MCF 10A (cell line): ENCODE measurements around the gene ANXA6. TPM values are rescaled to one million over a fixed set of nuclear protein-coding genes. Genes with fewer than 3 reads are reported as not detected.

Experiments used
- BruUV-seq: library from RNA; stranded (reverse); fragments of 400-500 nt; replicated peaks from 2 replicates; lab custom pipeline; 2021; lab: Mats Ljungman, UMichigan
- CTCF ChIA-PET: fragments of 300-600 bp; sonication (Branson Sonifier 250); formaldehyde crosslinking; extraction: SDS; loops from one replicate; lab custom pipeline; 2021; ENCODE audit warnings: antibody characterized with exemption, inconsistent platforms; lab: Yijun Ruan, JAX
- POLR2A ChIA-PET: fragments of 300-600, 350-650 bp; sonication (Branson Sonifier 250); formaldehyde crosslinking; extraction: SDS; loops from one replicate; lab custom pipeline; 2020; ENCODE audit warnings: antibody characterized with exemption, inconsistent platforms; lab: Yijun Ruan, JAX
- DNase-seq: peaks from one replicate; pipeline ENCODE4 v3.0.0-alpha.2; 2018; ENCODE audit not compliant: unreplicated experiment
- H3K27ac Mint-ChIP-seq: one replicate; pipeline ENCODE4 v1.8.0; 2022; ENCODE audit warnings: mild to moderate bottlenecking, low read depth, mixed read lengths; ENCODE audit not compliant: unreplicated experiment
- H3K27me3 Mint-ChIP-seq: one replicate; pipeline ENCODE4 v1.8.0; 2022; ENCODE audit warnings: mixed read lengths; ENCODE audit not compliant: insufficient read depth, unreplicated experiment
- H3K36me3 Mint-ChIP-seq: one replicate; pipeline ENCODE4 v1.8.0; 2022; ENCODE audit warnings: mild to moderate bottlenecking, moderate library complexity, mixed read lengths; ENCODE audit not compliant: insufficient read depth, unreplicated experiment
- H3K4me1 Mint-ChIP-seq: one replicate; pipeline ENCODE4 v1.8.0; 2022; ENCODE audit warnings: mixed read lengths; ENCODE audit not compliant: insufficient read depth, unreplicated experiment
- H3K4me3 Mint-ChIP-seq: one replicate; pipeline ENCODE4 v1.8.0; 2022; ENCODE audit warnings: mild to moderate bottlenecking, moderate library complexity, mixed read lengths; ENCODE audit not compliant: unreplicated experiment
- H3K9me3 Mint-ChIP-seq: one replicate; pipeline ENCODE4 v1.8.0; 2022; ENCODE audit warnings: mixed read lengths; ENCODE audit not compliant: unreplicated experiment
- CTCF ChIP-seq: fragments of 200-600 bp; IDR thresholded peaks from one replicate; pipeline ENCODE4 v1.8.0; 2022; ENCODE audit warnings: antibody characterized with exemption, mild to moderate bottlenecking; ENCODE audit not compliant: unreplicated experiment
- intact Hi-C: fragments of 100-400 bp; cut with micrococcal nuclease; formaldehyde crosslinking; loops from 2 replicates; pipeline ENCODE4 v1.14.1; 2022
- total RNA-seq: library from RNA; stranded (reverse); gene quantifications from 2 replicates; pipeline ENCODE4 v1.2.3, GENCODE V29; 2022

The ANXA6 gene
- total RNA-seq, 1 experiment from 2014 or later = 2.6 TPM

- BruUV-seq = TSS peak; percentile 69
- no peak for TF ChIP-seq CTCF
- peak overlapping the region; percentile 76 for H3K27ac Mint-ChIP-seq
- DNase-seq = peak; percentile 69
- H3K4me3 Mint-ChIP-seq = peak overlapping the region; percentile 28
- no peaks in the 10 kb centered on the region for H3K27me3 Mint-ChIP-seq
- H3K4me1 Mint-ChIP-seq = peaks cover 43% of the 10 kb centered on the region
- H3K36me3 Mint-ChIP-seq = no peaks in the 10 kb centered on the region
- intact Hi-C loops = no loop called here
- no peaks in the 10 kb centered on the region for H3K9me3 Mint-ChIP-seq
- ChIA-PET POLR2A (interaction anchor here (0.7 to 2.6 kb wide), 6 partner anchors 12 to 159 kb away, joined by 3 to 78 read pairs (median 8); partner anchors contain the start of genes GM2A and TNIP1), CTCF (interaction anchor here (0.6 to 6.0 kb wide), 8 partner anchors 12 to 455 kb away, joined by 3 to 72 read pairs (median 10); partner anchors contain the start of gene TNIP1)
Measured at GRCh38 chr5:151094030-151094851, 63.3 kb downstream of the ANXA6 start.

- CTCF ChIA-PET = interaction anchor here (0.7 to 2.0 kb wide), 8 partner anchors 11 to 164 kb away, joined by 3 to 20 read pairs (median 7); partner anchors contain the start of gene TNIP1
- no peak for TF ChIP-seq CTCF
- Mint-ChIP-seq H3K36me3 (no peaks in the 10 kb centered on the region), H3K9me3 (no peaks in the 10 kb centered on the region), H3K4me1 (peaks cover 43% of the 10 kb centered on the region), H3K27me3 (no peaks in the 10 kb centered on the region), H3K4me3 (peak overlapping the region; percentile 28), H3K27ac (peak overlapping the region; percentile 76)
- BruUV-seq = no TSS peak
- intact Hi-C loops = loop anchor here (1.0 to 2.0 kb wide), 2 partner anchors 10 to 21 kb away; no protein-coding TSS in a partner anchor
- POLR2A ChIA-PET = interaction anchor here (0.7 to 2.6 kb wide), 9 partner anchors 11 to 303 kb away, joined by 3 to 78 read pairs (median 3); partner anchors contain the start of genes GM2A and TNIP1
- DNase-seq = peak; percentile 98
Measured at GRCh38 chr5:151093476-151093889, 64.1 kb downstream of the ANXA6 start.

- POLR2A ChIA-PET = interaction anchor here (0.6 to 2.6 kb wide), 9 partner anchors 10 to 474 kb away, joined by 3 to 78 read pairs (median 3); partner anchors contain the start of genes GM2A and TNIP1
- H3K4me1 Mint-ChIP-seq = peaks cover 43% of the 10 kb centered on the region
- intact Hi-C loops = loop anchor here (1.0 to 2.0 kb wide), 2 partner anchors 9 to 20 kb away; no protein-coding TSS in a partner anchor
Measured at GRCh38 chr5:151092762-151093161, 64.8 kb downstream of the ANXA6 start.

More at GRCh38 chr5:151092762-151093161, 64.8 kb downstream of the ANXA6 start:
- Mint-ChIP-seq H3K27ac (peak overlapping the region; percentile 76), H3K9me3 (no peaks in the 10 kb centered on the region), H3K27me3 (no peaks in the 10 kb centered on the region), H3K36me3 (no peaks in the 10 kb centered on the region), H3K4me3 (peak overlapping the region; percentile 28)
- CTCF ChIA-PET = interaction anchor here (0.8 to 2.0 kb wide), 7 partner anchors 10 to 164 kb away, joined by 3 to 20 read pairs (median 8); partner anchors contain the start of gene TNIP1
- TF ChIP-seq CTCF = no peak
- peak; percentile 95 for DNase-seq
- BruUV-seq = TSS peak; percentile 89
